ENCODE results near the gene TMEM37.
"Not testable (repeated sequence)": the region's sequence is repeated elsewhere in the genome, so short reads cannot be mapped to it uniquely, and the experiment has no call there.

TMEM37 gene, protein sequence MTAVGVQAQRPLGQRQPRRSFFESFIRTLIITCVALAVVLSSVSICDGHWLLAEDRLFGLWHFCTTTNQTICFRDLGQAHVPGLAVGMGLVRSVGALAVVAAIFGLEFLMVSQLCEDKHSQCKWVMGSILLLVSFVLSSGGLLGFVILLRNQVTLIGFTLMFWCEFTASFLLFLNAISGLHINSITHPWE

DNA sequence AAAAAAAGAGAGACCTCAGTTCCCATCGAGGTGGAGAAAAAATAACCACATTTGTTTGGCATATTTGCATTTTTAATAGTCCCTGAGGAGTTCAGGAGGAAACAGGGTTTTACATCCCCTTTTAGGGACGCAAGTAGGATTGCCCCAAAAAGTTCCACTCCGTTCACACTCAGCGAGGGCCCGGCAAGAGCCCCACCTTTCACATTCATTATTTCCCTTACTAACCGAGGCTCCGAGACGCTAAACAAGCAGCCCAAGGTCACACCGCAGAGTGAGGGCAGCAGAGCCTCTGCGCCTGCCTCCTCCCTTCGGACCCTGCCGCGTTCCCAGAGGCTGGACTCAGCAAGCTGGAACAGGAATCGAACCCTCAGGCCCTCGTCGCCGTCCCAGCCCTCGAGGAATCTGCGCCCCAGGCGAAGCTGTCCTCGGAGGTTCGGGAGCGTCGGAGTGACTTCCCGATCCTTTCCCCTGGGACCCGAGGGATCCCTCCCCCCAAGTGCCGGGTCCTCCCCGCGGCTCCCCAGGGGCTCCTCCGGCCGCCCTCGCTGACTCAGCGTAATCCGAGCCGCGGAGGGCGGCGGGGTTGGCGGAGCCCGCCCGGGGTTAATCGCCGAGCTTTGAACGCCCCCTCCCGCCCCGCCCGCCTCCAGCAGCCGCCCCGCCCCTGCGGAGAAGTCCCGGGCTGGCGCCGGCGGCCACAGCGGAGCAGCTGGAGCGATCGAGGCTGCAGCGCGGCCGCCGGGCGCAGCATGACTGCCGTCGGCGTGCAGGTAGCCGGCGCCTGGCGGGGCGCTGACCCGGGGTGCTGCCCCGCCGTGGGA is at the start of gene TMEM37:
Gene TMEM37 (plus strand): TSS at position 700 of the 821 bp plus-strand sequence. CDS start 50 bp downstream, at position 750.
- peak; percentile 66 for DNase-seq

DNA sequence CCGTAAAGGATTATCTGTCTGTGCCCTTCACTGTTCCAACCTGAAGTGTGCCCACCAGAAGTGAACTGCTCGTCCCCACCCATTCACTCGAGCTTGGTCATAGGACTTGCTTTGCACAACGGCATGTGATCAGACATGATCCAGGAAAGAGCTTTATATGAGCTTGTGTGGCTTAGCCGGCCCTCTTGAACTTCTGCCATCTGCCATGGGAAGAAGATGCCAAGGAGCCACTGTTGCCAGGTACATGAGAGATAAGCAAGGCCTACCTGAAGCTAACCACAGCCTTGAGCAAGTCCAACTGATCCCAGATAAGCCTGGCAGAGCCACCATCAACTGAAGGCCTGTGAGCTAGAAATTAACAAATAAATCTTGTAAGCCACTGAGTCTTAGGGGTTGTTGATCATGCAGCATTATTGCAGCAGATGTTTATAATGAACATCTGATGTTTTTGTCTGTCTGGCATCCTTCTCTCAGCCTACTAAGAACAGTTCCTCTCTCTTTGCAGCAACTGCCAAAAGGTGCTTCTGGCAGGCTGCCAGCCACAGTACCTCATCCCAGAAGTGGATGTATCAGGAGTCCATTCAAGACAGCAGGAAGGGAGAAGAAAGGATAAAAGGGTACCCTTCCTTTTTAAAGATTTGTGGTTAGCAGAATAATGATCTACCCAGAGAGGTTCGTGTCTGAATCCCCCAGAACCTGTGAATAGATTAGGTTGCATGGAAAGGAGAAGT is 48.1 kb upstream of the TMEM37 start:
- DNase-seq, result no peak

DNA sequence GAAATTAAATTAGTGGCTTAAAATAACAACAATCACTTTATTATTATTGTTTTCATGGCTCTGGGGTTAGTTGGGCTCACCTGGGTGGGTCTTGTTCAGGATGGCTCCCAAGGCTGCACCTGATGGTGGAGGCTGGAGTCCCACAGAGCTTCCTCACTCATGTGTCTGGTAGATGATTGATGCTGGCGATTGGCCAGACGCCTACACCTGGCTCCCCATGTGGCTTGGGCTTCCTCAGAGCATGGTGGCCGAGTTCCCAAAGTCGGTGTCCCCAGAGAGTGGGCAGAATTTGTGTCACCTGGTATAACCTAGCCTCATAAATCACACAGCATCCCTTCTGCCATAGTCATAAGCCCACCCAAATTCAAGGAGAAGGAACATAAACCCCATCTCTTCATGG is 46.7 kb upstream of the TMEM37 start:
- no peak for DNase-seq

DNA sequence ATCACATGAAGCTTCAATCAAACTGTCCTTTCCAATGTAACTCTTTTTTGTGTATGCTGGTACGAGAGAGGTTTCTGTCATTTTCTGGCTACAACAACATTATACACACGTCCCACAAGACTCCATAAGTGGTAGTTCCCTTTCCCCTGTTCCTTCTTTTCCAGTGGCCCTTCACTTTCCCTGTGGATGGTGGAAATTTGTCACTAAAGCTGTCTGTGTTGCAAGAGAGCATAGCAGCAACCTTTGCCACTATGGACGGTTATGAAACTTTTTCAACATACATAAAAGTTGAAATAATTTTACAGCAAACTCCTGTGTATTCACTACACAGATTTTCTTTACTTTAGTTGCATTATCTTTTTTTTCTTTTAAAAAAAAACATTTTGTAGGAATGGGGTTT is 46.2 kb upstream of the TMEM37 start:
- DNase-seq, result no peak

DNA sequence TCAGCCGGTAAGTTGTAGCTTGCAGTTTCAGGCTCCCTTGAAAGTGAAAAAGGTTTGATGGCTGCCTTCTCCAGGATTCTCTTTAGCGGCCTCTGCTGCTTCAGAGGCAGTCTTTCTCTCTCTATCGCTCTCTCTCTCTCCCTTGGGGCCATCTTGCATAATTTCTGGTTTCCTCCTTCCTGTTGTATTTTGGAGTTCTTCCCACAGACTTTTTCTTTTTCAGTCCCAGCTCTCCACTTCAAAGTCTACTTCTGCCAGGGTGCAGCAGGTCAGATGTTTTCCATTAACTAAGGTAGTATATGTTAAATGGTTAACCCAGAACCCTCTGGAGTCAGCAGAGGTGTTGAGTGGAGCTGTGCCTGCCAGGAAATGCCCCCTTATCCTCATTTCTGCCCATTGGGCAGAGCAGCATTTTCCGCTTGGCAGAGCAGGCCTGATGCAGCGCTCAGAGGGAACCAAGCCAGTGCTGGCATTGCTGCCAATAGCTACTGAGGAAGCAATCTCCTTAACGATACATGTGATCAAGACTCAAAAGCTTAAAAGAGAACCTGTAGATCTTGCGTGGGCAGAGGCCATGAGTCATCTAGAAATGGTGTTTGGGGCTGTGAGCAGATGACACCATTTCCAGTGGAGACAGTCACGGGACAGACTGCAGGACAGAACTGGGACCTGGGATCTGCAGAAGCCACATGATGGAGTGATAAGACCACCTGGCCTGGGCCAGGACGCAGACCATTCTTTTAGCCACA is 44.1 kb upstream of the TMEM37 start:
- DNase-seq, result peak; percentile 90

DNA sequence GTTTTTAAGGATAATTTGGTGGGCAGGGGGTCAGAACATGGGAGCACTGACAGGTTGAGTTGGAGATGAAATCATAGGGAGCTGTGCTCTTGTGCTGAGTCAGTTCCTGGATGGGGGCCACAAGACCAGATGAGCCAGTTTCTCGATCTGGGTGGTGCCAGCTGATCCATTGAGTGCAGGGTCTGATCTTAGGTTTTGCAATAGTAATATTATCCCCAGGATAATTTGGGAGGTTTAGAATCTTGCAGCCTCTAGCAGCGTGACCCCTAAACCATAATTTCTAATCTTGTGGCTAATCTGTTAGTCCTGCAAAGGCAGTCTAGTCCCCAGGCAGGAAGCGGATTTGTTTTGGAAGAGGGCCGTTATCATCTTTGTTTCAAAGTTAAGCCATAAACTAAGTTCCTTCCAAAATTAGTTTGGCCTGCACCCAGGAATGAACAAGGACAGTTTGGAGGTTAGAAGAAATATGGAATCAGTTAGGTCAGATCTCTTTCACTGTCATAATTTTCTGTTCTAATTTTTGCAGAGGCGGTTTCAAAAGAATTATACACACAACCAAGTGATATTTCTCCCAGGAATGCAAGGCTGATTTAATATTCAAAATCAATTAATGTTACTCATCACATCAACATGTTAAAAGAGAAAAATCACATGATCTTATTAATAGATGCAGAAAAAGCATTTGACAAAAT is 41.9 kb upstream of the TMEM37 start:
- peak; percentile 82 for DNase-seq

DNA sequence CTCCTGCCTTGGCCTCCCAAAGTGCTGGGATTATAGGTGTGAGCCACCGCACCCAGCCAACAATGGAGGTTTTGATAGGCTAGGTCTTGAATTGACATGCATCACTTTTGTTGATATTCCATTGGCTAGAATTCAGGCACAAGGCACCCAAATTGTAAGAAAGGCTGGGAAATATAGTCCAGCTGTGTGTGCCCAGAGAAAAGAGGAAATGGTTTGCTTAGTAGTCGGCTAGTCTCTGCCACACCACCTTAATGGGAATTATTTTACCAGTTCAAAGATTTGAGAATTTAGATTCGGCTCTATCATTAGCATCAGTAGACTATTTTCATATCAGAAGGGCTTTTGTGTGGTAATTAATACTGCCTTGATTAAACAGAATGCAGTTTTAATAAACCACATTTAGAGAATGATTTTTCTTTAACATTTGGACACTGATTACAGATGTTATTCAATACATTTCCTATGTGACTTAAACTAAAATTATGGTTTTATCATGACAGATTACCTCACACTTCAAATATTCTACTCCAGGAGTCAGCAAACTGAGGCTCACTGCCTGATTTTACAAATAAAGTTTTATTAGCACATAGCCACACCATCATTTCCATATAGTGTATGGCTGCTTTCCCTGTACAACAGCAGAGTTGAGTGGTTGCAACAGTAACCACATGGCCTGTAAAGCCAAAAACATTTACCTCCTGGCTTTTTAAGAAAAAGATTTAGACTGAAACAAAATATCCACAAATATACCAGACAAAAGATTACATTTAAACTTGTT is 37.5 kb upstream of the TMEM37 start:
- DNase-seq, result no peak

DNA sequence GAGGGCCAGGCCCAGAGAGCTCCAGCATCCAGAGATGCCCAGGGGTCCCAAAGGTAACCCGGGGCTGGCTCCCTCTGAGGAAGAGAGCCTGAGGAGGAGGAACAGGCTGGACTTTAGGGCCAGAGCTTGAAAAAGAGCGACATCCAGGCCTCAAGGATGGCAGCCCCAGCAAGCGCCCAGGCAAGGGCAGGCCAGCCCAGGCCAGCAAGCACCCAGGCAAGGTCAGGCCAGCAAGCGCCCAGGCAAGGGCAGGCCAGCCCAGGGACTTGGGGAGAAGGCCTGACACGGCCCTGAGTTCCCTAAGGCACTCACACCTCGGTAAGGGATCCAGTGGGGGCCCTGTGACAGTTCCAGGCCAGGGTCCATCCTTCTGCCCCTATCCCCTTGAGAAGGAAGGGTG is 34.5 kb upstream of the TMEM37 start:
- no peak for DNase-seq

DNA sequence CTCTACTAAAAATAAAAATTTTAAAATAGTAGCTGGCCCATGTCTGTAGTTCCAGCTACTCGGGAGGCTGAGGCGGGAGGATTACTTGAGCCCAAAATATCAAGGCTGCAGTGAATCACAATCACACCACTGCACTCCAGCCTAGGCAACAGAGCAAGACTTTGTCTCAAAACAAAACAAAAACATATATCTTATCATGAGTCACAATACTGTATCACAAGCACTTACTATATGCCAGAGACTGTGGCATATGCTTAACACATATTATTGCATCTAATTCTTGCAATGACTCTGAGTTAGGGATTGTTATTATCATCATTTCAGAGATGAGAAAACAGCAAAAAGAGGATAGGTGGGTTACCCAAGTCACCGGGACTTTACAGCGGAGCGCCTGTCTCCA is 29.5 kb upstream of the TMEM37 start:
- no peak for DNase-seq

DNA sequence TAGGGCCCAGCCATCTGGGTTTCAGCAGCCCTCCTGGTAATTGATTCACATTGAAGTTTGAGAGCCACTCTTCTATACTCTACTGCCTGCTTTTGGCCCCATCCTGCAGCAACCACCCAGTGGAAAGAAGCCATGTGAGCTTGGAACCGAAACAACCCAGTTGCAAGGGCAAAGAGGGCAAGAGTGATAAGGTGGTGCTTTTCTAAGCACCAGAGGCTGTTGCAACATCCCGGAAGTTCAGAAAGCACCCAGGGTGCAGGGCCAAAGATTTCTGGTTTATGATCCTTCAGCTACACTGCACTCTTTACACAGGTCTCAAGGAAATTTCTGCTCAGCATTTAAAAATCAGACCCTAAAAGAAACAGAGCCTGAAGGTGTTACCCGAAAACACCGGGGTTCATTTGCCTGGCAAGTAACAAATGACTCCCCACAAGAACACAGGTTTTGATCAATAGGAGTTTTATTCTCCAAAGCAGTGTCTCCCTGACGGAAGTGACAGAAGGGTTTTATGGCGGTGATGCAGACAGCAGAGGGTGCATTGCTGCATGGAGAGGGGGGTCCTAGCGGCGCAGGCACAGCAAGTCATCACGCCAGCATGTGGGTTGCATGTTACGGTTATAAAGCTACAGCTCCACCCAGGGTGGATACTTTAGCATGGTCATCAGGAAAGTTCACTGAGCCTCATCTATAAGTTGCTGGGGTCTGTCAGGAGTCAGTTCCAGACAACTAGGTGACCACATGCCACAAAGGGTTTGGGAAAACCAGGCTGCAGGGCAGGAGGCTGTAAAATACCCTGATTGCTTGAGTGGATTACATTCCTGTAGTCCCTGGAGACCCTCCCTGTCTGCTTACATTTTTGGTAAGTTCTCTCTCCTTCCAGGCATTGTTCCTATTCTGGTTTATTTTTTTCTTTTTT is 28.8 kb upstream of the TMEM37 start:
- DNase-seq, result peak; percentile 9

DNA sequence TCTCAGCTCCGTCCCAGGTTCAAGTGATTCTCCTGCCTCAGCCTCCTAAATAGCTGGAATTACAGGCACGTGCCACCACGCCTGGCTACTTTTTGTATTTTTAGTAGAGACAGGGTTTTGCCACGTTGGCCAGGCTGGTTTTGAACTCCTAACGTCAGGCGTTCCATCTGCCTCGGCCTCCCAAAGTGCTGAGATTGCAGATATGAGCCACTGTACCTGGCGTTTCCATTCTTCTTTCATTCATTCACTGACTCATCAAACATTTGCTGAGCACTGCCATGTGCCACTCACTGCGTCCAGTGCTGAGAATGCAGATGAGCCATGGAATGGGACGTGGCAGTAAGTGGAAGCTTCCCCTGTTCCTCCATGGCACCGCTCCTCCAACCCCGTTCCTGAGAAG is 28.0 kb upstream of the TMEM37 start:
- not testable (repeated sequence) for DNase-seq

DNA sequence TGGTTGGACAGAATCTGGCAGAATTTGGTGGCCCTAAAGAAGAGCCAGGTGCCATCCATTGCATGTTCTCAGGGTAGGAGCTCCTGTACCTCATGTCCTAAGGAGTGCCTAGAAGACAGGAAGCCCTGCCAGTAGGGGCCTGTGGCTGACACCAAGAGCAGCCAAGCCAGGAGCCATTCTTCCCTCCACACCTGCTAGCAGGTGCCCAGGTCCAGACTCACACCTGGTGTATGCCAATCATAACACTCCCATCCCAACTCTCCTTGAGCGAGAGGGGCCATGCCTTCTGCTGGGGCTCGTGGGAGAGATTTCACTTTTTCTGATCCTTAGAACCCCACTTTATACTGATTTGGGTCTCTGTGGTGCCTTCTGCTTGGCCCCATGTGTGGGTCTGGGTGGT is 26.5 kb upstream of the TMEM37 start:
- DNase-seq, result no peak

DNA sequence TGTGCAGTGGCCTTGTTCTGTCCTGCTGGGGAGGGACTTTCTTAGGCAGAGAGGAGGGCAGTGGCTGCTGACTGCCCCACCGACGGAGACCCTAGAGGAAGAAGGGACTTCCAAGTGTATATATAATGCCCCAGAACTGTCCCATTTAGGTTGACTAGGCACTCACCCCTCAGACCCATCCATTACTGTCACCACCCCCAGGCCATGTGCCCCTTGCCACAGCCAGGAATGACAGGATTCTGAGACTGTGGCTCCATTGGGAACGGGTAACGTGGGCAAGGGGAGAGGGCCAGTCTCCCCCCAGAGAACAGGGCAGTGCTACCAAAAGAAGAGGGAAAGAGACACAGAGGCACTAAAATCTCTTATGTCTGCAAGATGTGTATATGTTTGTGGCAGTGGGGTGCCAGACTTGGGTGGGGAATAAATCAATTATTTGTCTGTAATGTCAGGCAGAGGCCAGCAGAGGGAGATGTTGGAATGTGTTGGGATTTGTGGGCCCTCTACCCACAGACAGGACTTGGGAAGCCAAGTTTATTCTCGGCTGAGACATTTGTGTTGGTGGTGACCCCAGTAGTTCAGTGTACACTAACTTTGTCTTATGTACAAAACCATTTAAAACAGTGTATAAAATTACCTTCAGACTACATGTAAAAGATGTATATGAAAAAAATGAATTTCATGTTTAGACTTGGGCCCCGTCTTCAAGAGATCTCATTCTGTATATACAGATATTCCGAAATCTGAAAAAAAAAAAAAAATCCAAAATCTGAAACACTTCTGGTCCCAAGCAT is 24.0 kb upstream of the TMEM37 start:
- peak; percentile 55 for DNase-seq

DNA sequence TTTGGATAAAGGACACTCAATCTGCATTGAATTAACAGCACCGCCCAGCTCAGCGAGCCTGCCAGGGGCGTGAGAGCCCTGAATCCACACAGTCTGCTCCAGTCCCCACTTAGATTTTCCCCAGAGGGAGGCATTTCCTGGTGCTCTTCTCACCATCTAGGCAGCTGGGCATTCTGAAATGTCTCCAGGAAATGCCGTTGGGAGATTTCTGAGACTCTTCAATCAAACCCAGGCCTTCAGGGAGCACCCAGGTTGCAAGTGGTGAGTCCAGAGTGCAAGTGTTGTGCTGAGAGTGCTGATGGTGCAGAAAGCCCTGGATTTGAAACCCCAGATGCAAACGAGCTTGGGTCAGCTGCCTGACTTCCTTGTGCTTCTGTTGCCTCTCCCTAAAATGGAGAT is 23.4 kb upstream of the TMEM37 start:
- DNase-seq, result no peak

DNA sequence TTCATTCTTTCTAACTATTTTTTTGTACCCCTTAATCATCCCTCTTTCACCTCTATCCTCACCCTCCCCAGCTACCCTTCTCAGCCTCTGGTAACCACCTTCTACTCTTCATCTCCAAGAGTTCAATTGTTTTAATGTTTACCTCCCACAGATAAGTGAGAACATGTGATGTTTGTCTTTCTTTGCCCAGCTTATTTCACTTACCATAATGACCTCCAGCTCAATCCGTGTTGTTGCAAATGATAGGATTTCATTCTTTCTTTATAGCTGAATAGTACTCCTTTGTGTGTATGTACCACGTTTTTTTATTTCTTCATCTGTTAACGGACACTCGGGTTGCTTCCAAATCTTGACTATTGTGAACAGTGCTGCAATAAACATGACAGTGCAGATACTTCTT is 22.1 kb upstream of the TMEM37 start:
- DNase-seq, result no peak

DNA sequence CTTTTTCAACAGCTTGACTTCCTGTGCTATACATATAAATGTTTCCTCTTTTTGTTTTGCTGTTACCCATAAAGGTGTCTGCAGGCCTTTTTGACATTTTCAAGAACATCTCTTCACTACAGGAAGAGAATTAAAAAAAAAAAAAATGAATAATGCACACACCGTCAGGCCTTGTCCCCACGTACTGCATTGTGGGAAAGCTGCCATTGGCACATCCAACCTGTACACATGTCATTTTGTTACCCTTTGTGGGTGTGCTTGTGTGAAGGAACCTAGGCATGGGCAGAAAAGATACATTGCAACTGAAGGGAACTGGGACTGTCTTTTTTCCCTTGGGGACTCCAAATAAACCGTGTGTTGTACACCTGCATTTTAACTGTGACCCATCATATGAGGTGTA is 16.8 kb upstream of the TMEM37 start:
- no peak for DNase-seq

DNA sequence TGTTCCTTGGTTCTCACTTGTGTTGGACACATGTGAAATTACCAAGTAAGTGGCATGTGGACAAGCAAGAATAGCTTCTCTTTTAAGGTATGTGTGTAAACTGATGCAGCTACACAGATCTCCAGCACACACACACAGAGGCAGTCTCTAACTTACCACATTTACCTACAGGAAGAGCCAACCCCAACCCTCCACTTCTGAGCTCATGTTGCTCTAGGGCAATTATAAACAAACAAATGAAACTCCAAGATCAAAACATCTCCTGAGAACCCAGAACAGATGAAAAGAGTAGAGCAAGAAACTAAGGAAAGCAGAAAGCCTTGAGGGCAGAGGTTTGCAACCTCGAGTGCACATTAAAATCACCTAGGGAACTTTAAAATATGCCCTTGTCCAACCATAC is 16.0 kb upstream of the TMEM37 start:
- no peak for DNase-seq

DNA sequence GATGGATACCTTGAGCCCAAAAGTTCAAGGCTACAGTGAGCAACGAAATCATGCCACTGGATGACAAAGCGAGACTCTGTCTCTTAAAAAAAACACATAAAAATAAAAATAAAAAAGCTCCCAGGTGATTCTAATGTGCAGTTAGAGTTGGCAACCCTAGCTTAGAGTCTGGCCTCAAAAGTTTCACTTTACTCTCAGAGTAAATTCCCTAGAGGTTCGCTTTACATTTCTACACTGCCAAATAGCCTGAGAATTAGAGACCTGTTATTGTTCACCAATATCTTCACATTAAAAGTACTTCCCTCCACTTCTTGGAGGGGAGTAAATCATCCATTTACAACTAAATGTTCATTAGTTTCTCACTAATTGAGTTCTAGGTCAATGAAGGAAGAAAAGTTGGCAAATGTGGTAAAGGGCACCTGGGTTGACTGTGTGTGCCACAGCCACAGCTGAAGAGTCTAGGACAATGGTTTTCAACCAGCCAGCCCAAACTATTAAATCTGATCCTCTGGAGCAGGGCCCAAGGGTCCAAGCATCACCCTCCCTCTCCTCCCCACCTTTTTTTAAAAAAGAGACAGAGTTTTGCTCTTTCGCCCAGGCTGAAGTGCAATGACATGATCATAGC is 15.2 kb upstream of the TMEM37 start:
- DNase-seq, result no peak

DNA sequence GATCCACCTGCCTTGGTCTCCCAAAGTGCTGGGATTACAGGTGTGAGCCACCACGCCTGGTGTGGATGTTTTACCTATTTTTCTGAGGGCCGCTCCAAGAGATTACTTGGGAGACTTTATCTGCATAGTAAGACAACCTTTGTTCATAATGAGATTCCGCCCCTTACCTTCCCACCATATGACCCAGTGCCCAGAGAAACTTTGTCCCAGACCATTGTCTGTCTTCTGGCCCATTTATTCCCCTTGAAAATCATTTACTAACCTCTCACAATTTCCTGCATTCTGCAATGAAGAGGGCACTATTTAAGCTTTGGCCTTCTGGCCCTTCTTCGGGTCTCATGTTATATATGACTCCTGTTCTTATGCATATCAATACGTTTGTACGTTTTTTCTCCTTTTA is 13.7 kb upstream of the TMEM37 start:
- no peak for DNase-seq
